Neural progenitor cell (in vitro differentiated cells): ENCODE results near the gene C17orf100.

Experiments used
- CTCF ChIP-seq: fragments of 200-600 bp; sonication (generic); IDR thresholded peaks from 2 replicates; pipeline ENCODE4 v1.5.1; 2017; ENCODE audit warnings: antibody characterized with exemption, mild to moderate bottlenecking
- EZH2 ChIP-seq: fragments of 200-600 bp; sonication (generic); IDR thresholded peaks from 2 replicates; pipeline ENCODE4 v1.6.1; 2017; ENCODE audit warnings: antibody characterized with exemption, mild to moderate bottlenecking, moderate library complexity

GRCh38 chr17:6636105-6636504, 15.5 kb upstream of the C17orf100 start:
- no peak for TF ChIP-seq CTCF
- no peak for TF ChIP-seq EZH2
